Activated T-helper 2 cell treated with anti-CD3 and anti-CD28 coated beads, Interferon-gamma antibody, Interleukin-2, Interleukin-4, amounts not matched to agents 10 μg/mL and 5 μg/mL and 100 μg/mL, durations not matched to agents 14 hours and 24 hours and 36 hours (primary cell): ENCODE data around the gene CADPS2. TPM values are rescaled to one million over a fixed set of nuclear protein-coding genes. Genes with fewer than 3 reads are reported as not detected.

Source experiments
- DNase-seq: peaks from one replicate; pipeline ENCODE4 v3.0.0; 2021; ENCODE audit warnings: low spot score
- H3K27ac Mint-ChIP-seq: one replicate; pipeline ENCODE4 v1.8.0; 2021; ENCODE audit warnings: mixed read lengths
- H3K27me3 Mint-ChIP-seq: one replicate; pipeline ENCODE4 v1.8.0; 2021; ENCODE audit warnings: low read depth, mixed read lengths
- H3K36me3 Mint-ChIP-seq: one replicate; pipeline ENCODE4 v1.8.0; 2021; ENCODE audit warnings: low read depth, mixed read lengths
- H3K4me1 Mint-ChIP-seq: one replicate; pipeline ENCODE4 v1.8.0; 2021; ENCODE audit warnings: low read depth, mixed read lengths
- H3K4me3 Mint-ChIP-seq: one replicate; pipeline ENCODE4 v1.8.0; 2021; ENCODE audit warnings: low read depth, mild to moderate bottlenecking, moderate library complexity, mixed read lengths
- H3K9me3 Mint-ChIP-seq: one replicate; pipeline ENCODE4 v1.8.0; 2021; ENCODE audit warnings: mixed read lengths
- intact Hi-C: fragments of 100-400 bp; cut with micrococcal nuclease; formaldehyde crosslinking; loops from one replicate; pipeline ENCODE4 v1.15.1; 2023
- total RNA-seq: library from RNA; stranded (reverse); gene quantifications from 2 replicates; pipeline ENCODE4 v1.2.3, GENCODE V29; 2022

The CADPS2 gene
- total RNA-seq, 1 donor from 2014 or later: not detected

DNA sequence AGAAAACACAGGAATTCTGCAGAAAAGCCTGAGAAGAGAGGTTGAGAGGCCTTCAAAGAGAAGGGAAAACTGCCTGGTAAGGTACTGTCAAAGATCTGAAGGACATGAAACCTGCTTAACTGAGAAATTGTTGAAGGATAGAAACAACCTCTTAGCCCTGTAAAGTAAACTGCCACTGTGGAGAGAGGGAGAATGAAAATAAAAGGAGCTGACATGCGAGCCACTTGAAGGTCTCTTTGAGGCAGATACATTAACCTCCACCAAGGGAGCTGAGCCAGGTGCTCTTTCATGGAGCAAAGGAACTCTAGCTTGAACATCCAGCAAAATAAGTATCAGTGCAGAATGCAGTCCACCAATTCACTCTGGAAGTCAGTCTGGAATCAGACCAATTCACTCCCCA lies 472.9 kb downstream of the CADPS2 start:
- DNase-seq: no peak
- H3K4me3 Mint-ChIP-seq: no peak overlapping the region
- no peak overlapping the region for H3K27ac Mint-ChIP-seq
- no peaks in the 10 kb centered on the region for H3K9me3 Mint-ChIP-seq
- no peaks in the 10 kb centered on the region for H3K27me3 Mint-ChIP-seq
- no peaks in the 10 kb centered on the region for H3K36me3 Mint-ChIP-seq
- intact Hi-C loops: no loop called here
- no peaks in the 10 kb centered on the region for H3K4me1 Mint-ChIP-seq

- H3K9me3 Mint-ChIP-seq: no peaks in the 10 kb centered on the region
- H3K27ac Mint-ChIP-seq: no peak overlapping the region
- intact Hi-C loops: no loop called here
- H3K4me1 Mint-ChIP-seq: no peaks in the 10 kb centered on the region
- no peak for DNase-seq
- H3K4me3 Mint-ChIP-seq: no peak overlapping the region
- H3K27me3 Mint-ChIP-seq: no peaks in the 10 kb centered on the region
- H3K36me3 Mint-ChIP-seq: no peaks in the 10 kb centered on the region
Measured at GRCh38 chr7:122412883-122413282, 473.4 kb downstream of the CADPS2 start.

DNA sequence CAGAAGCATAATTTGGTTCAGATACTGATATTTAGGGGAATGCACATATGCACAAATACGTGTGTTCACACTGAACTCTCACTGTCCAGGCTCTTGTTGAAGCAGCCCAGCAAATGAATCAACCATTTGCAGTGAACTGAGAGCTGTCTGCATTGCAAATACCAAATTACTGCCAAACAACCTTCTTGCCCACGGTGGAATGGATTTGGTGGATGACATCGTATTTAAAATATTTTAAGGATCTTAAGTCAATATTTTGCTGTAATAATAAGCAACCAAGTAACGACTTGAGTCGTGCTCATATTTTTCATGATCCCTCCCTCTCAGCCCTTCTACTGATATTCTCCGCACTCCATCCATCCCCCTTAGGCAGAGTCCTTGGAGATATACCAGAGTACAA lies 473.8 kb downstream of the CADPS2 start:
- no peaks in the 10 kb centered on the region for H3K9me3 Mint-ChIP-seq
- intact Hi-C loops: no loop called here
- H3K36me3 Mint-ChIP-seq: no peaks in the 10 kb centered on the region
- H3K27me3 Mint-ChIP-seq: no peaks in the 10 kb centered on the region
- H3K4me3 Mint-ChIP-seq: no peak overlapping the region
- DNase-seq: no peak
- H3K27ac Mint-ChIP-seq: no peak overlapping the region
- no peaks in the 10 kb centered on the region for H3K4me1 Mint-ChIP-seq

GRCh38 chr7:122407195-122407594 lies 479.1 kb downstream of the CADPS2 start:
- no peaks in the 10 kb centered on the region for H3K27me3 Mint-ChIP-seq
- intact Hi-C loops: no loop called here
- no peak overlapping the region for H3K4me3 Mint-ChIP-seq
- no peaks in the 10 kb centered on the region for H3K36me3 Mint-ChIP-seq
- H3K9me3 Mint-ChIP-seq: no peaks in the 10 kb centered on the region
- H3K27ac Mint-ChIP-seq: no peak overlapping the region
- no peaks in the 10 kb centered on the region for H3K4me1 Mint-ChIP-seq
- no peak for DNase-seq

- no peak for DNase-seq
- no peaks in the 10 kb centered on the region for H3K4me1 Mint-ChIP-seq
- intact Hi-C loops: no loop called here
Measured at GRCh38 chr7:122403113-122403512, 483.1 kb downstream of the CADPS2 start.

DNA sequence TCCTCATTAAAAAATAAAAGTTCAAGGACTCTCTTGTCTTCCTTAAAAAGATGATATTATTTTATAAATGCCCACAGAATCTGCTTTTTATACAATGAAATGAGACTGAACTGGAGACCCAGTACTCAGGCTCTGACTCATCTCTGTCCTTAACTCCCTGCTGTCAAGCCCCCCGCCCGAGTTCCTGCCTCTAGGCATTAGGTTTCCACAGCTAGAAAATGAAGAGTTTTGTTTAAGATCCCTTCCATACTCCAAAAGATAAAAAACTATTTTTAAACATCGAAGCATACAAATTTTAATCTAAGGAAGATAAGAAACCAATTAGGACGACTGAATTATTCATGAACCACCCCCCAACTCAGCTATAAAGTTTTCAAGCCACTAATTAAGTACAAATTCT lies 484.0 kb downstream of the CADPS2 start:
- Mint-ChIP-seq H3K27ac (no peak overlapping the region), H3K27me3 (no peaks in the 10 kb centered on the region), H3K9me3 (no peaks in the 10 kb centered on the region), H3K4me3 (no peak overlapping the region), H3K4me1 (no peaks in the 10 kb centered on the region), H3K36me3 (no peaks in the 10 kb centered on the region)
- DNase-seq: no peak
- intact Hi-C loops: no loop called here

More at GRCh38 chr7:122403113-122403512, 483.1 kb downstream of the CADPS2 start:
- no peaks in the 10 kb centered on the region for H3K36me3 Mint-ChIP-seq
- H3K4me3 Mint-ChIP-seq: no peak overlapping the region
- no peaks in the 10 kb centered on the region for H3K9me3 Mint-ChIP-seq
- H3K27ac Mint-ChIP-seq: no peak overlapping the region
- H3K27me3 Mint-ChIP-seq: no peaks in the 10 kb centered on the region

- Mint-ChIP-seq H3K4me3 (no peak overlapping the region), H3K9me3 (no peaks in the 10 kb centered on the region), H3K4me1 (no peaks in the 10 kb centered on the region), H3K27me3 (no peaks in the 10 kb centered on the region), H3K36me3 (no peaks in the 10 kb centered on the region), H3K27ac (no peak overlapping the region)
- no peak for DNase-seq
- intact Hi-C loops: no loop called here
Measured at GRCh38 chr7:122397381-122397780, 488.9 kb downstream of the CADPS2 start.

DNA sequence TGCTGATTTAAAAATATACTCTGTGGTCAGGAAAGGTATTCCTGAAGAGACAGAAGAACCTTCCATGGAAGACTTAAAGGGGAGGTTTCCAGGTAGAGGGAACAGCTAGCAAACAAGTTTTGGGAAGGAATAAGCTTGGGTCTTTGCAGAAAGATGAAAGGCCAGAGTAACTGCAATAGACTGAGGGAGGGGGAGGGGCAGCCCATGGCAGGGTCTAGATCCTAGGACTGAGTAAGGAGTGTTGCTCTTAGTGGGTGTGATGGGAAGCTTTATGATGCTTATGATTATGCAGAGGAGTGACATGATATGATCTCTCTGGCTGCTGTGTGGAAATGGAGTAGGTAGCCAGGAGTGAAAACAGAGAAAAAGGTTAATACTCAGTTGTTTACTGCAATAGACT lies 491.7 kb downstream of the CADPS2 start:
- intact Hi-C loops: no loop called here
- Mint-ChIP-seq H3K36me3 (no peaks in the 10 kb centered on the region), H3K27ac (no peak overlapping the region), H3K9me3 (no peaks in the 10 kb centered on the region), H3K4me1 (no peaks in the 10 kb centered on the region), H3K4me3 (no peak overlapping the region), H3K27me3 (no peaks in the 10 kb centered on the region)
- no peak for DNase-seq

DNA sequence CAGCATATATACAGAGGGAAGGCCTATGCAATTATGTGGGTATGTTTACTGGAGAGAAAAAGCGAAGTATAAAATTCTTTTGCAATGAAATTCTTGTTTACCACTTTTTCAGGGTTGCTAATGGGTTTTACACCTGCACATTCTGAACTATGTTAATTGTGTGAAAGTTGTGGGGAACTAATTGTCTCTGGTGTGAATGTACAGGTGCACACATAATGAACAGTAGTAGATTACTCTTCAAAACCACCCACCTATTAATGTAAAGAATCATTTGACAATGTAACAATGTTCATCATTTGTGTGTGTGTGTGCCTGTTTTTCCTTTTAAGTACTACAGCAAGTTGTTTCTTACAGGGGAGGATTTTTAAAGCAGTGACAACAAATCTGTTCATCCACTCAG lies 501.7 kb downstream of the CADPS2 start:
- Mint-ChIP-seq H3K4me3 (no peak overlapping the region), H3K36me3 (no peaks in the 10 kb centered on the region), H3K27me3 (no peaks in the 10 kb centered on the region), H3K27ac (no peak overlapping the region), H3K4me1 (no peaks in the 10 kb centered on the region), H3K9me3 (no peaks in the 10 kb centered on the region)
- DNase-seq: no peak
- intact Hi-C loops: no loop called here

GRCh38 chr7:122383934-122384333 lies 502.3 kb downstream of the CADPS2 start:
- Mint-ChIP-seq H3K27me3 (no peaks in the 10 kb centered on the region), H3K27ac (no peak overlapping the region), H3K9me3 (no peaks in the 10 kb centered on the region), H3K36me3 (no peaks in the 10 kb centered on the region), H3K4me1 (no peaks in the 10 kb centered on the region), H3K4me3 (no peak overlapping the region)
- intact Hi-C loops: no loop called here
- DNase-seq: no peak

- Mint-ChIP-seq H3K9me3 (no peaks in the 10 kb centered on the region), H3K27me3 (no peaks in the 10 kb centered on the region), H3K4me1 (no peaks in the 10 kb centered on the region), H3K27ac (no peak overlapping the region), H3K4me3 (no peak overlapping the region), H3K36me3 (no peaks in the 10 kb centered on the region)
- intact Hi-C loops: no loop called here
- no peak for DNase-seq
Measured at GRCh38 chr7:122380992-122381391, 505.3 kb downstream of the CADPS2 start.

DNA sequence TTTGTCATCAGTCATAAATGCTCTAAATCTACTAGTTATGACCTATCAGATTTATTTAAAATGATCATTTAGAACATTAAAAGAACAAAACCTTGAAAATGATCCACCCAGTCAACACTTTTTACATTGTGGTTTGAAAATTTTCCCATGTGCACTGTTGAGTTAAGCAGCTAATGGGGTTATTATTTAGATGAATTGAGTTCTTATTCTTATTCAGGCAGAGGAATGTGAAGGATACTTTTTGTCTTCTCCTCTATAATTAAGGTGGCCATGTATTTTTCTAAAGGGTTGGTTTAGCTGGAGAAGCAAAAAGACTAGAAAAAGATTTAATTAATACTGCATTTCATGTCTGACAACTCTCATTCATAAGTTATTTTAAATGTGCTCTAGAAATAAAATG lies 506.8 kb downstream of the CADPS2 start:
- H3K36me3 Mint-ChIP-seq: no peaks in the 10 kb centered on the region
- H3K27me3 Mint-ChIP-seq: no peaks in the 10 kb centered on the region
- no peak for DNase-seq
- no peaks in the 10 kb centered on the region for H3K4me1 Mint-ChIP-seq
- no peaks in the 10 kb centered on the region for H3K9me3 Mint-ChIP-seq
- H3K4me3 Mint-ChIP-seq: no peak overlapping the region
- intact Hi-C loops: no loop called here
- no peak overlapping the region for H3K27ac Mint-ChIP-seq

DNA sequence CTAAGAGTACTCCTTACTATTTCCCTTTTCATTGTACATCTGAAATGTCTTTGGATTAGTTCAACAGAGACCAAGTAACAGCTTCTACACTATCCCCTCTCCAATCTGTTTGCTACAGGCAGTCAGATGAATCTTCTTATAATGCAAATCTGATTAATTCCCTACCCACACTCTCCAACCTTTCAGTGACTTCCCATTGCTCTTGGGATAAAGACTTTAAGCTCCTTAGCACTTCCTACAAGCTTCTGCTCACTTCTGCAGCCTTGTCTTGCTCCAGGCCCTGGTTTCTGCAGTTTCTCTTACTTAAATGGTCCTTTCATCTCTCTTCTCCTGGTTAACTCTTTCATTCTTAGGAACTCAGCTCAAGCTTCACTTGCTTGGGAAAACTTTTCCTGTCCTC lies 516.5 kb downstream of the CADPS2 start:
- no peaks in the 10 kb centered on the region for H3K9me3 Mint-ChIP-seq
- intact Hi-C loops: no loop called here
- H3K27ac Mint-ChIP-seq: no peak overlapping the region
- no peak for DNase-seq
- no peaks in the 10 kb centered on the region for H3K36me3 Mint-ChIP-seq
- H3K4me1 Mint-ChIP-seq: no peaks in the 10 kb centered on the region
- H3K4me3 Mint-ChIP-seq: no peak overlapping the region
- H3K27me3 Mint-ChIP-seq: no peaks in the 10 kb centered on the region

DNA sequence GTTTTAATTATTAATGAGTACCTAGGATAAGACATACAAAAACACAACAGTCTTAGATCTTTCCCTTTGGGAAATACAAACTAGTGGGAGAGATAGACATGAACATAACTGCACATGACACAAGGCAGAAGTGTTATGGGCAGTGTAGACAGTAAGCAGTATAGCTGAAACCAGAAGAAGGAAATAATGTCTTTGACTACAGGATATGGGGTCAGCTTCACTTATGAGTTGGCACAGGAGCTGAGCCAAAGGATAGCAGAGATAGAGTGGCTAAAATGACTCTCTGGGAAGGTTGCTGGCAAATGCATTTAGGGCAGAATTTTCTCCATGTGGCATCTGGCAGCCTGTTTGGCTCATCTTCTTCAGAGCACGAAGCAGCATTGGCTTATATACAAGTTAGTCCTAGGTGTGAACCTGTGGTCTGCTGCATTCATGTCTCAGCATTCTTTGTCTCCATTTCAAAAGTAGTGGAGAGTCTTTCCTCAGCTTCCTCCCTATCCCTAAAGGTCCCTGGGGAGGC lies 521.4 kb downstream of the CADPS2 start:
- no peak overlapping the region for H3K27ac Mint-ChIP-seq

More for the DNA sequence above, 521.4 kb downstream of the CADPS2 start:
- Mint-ChIP-seq H3K4me1 (no peaks in the 10 kb centered on the region), H3K9me3 (no peaks in the 10 kb centered on the region), H3K4me3 (no peak overlapping the region), H3K27me3 (no peaks in the 10 kb centered on the region), H3K36me3 (no peaks in the 10 kb centered on the region)
- DNase-seq: no peak
- intact Hi-C loops: no loop called here
